Brain pericyte (primary cell): ENCODE measurements around the gene GAK.

Experiments
- DNase-seq: peaks from one replicate; pipeline ENCODE4 v3.0.0-alpha.2; 2012; ENCODE audit warnings: low read depth, low spot score

Gene GAK

GRCh38 chr4:872241-872981 is 59.7 kb downstream of the GAK start:
- DNase-seq: no peak

GRCh38 chr4:871484-871883 is 60.6 kb downstream of the GAK start:
- DNase-seq: no peak

GRCh38 chr4:870951-871350 is 61.2 kb downstream of the GAK start:
- DNase-seq: no peak

- no peak for DNase-seq
Measured at GRCh38 chr4:869776-870175, 62.3 kb downstream of the GAK start.

GRCh38 chr4:868421-868820 is 63.7 kb downstream of the GAK start:
- no peak for DNase-seq

GRCh38 chr4:867526-868250 is 64.4 kb downstream of the GAK start:
- DNase-seq: no peak

- no peak for DNase-seq
Measured at GRCh38 chr4:866761-867390, 65.2 kb downstream of the GAK start.

GRCh38 chr4:866068-866760 is 65.9 kb downstream of the GAK start:
- no peak for DNase-seq

GRCh38 chr4:865572-865971 is 66.5 kb downstream of the GAK start:
- no peak for DNase-seq

- DNase-seq: no peak
Measured at GRCh38 chr4:865121-865465, 67.0 kb downstream of the GAK start.

- DNase-seq: no peak
Measured at GRCh38 chr4:864456-865120, 67.5 kb downstream of the GAK start.

- no peak for DNase-seq
Measured at GRCh38 chr4:860561-860960, 71.6 kb downstream of the GAK start.

GRCh38 chr4:859496-859895 is 72.6 kb downstream of the GAK start:
- no peak for DNase-seq

GRCh38 chr4:858831-859451 is 73.2 kb downstream of the GAK start:
- DNase-seq: no peak

- no peak for DNase-seq
Measured at GRCh38 chr4:858041-858481, 74.1 kb downstream of the GAK start.

- DNase-seq: no peak
Measured at GRCh38 chr4:857461-857860, 74.7 kb downstream of the GAK start.

- no peak for DNase-seq
Measured at GRCh38 chr4:856225-856901, 75.8 kb downstream of the GAK start.

GRCh38 chr4:855880-856224 is 76.3 kb downstream of the GAK start:
- DNase-seq: no peak

GRCh38 chr4:854356-854755 is 77.8 kb downstream of the GAK start:
- DNase-seq: no peak

- DNase-seq: no peak
Measured at GRCh38 chr4:853416-853781, 78.7 kb downstream of the GAK start.
